B cell (primary cell): ENCODE data around the gene PCTP. TPM values are rescaled to one million over a fixed set of nuclear protein-coding genes. Genes with fewer than 3 reads are reported as not detected.

Experiments used
- ATAC-seq: fragments of 200-7000 bp; cut with Tn5 transposase; one replicate; pipeline ENCODE4 v1.10.0; 2021; ENCODE audit warnings: low read depth, mild to moderate bottlenecking, moderate number of reproducible peaks, moderate library complexity
- CTCF ChIA-PET: fragments of 350-600 bp; sonication (Branson Sonifier 250); formaldehyde crosslinking; loops from one replicate; lab custom pipeline; 2021; ENCODE audit warnings: antibody characterized with exemption, inconsistent platforms; lab: Charles Lee
- POLR2A ChIA-PET: fragments of 350-600 bp; sonication (Branson Sonifier 250); formaldehyde crosslinking; loops from one replicate; lab custom pipeline; 2021; ENCODE audit warnings: antibody characterized with exemption; lab: Charles Lee
- DNase-seq: peaks from one replicate; pipeline ENCODE4 v3.0.0; 2013
- H2AFZ ChIP-seq: 2 replicates; pipeline ENCODE4 v1.6.1; 2012; ENCODE audit warnings: mild to moderate bottlenecking, low read depth, low read length; ENCODE audit not compliant: insufficient read depth, poor library complexity, severe bottlenecking
- H3K27ac ChIP-seq, 2 donors: 1 replicate in 1 of 2; 2 replicates in 1 of 2; pipeline ENCODE4 v1.5.1; 2012 to 2013; ENCODE audit warnings: low read length in 2 of 2, mild to moderate bottlenecking in 2 of 2, moderate library complexity in 1 of 2
- H3K27me3 ChIP-seq, 4 experiments: fragments of 200-600 bp in 1 of 4; sonication (generic) in 1 of 4; replicated peaks in 1 of 4; 1 replicate in 2 of 4; 2 replicates in 2 of 4; pipeline versions ENCODE4 v1.6.1 to v1.7.0; 2013 to 2016; ENCODE audit warnings: low read length in 3 of 4, mild to moderate bottlenecking in 2 of 4, mixed read lengths in 1 of 4, moderate library complexity in 1 of 4; ENCODE audit not compliant: insufficient read depth in 4 of 4, control insufficient read depth in 3 of 4; ENCODE audit errors: control extremely low read depth in 1 of 4
- H3K36me3 ChIP-seq, 2 experiments: replicated peaks in 1 of 2; 1 replicate in 1 of 2; 2 replicates in 1 of 2; pipeline versions ENCODE4 v1.6.1 to v1.7.1; 2013; ENCODE audit warnings: low read length in 1 of 2; ENCODE audit not compliant: insufficient read depth in 2 of 2, control insufficient read depth in 1 of 2; ENCODE audit errors: control extremely low read depth in 1 of 2, extremely low read depth in 1 of 2
- H3K4me1 ChIP-seq, 2 donors: fragments of 200-600 bp in 1 of 2; sonication (generic) in 1 of 2; 1 replicate in 1 of 2; 2 replicates in 1 of 2; pipeline versions ENCODE4 v1.5.1 to v1.6.1; 2013 to 2017; ENCODE audit warnings: low read length in 2 of 2; ENCODE audit not compliant: control insufficient read depth in 2 of 2, insufficient read depth in 2 of 2
- H3K4me2 ChIP-seq: replicated peaks from 2 replicates; pipeline ENCODE3; 2012; ENCODE audit warnings: mild to moderate bottlenecking, low read depth, low read length; ENCODE audit not compliant: poor library complexity, severe bottlenecking
- H3K4me3 ChIP-seq, 5 experiments: fragments of 200-600 bp in 1 of 5; sonication (generic) in 1 of 5; 1 replicate in 3 of 5; 2 replicates in 2 of 5; pipeline versions ENCODE4 v1.5.1 to v1.7.0; 2011 to 2016; ENCODE audit warnings: low read length in 4 of 5, mild to moderate bottlenecking in 4 of 5, low read depth in 2 of 5, control low read depth in 1 of 5, moderate library complexity in 1 of 5; ENCODE audit not compliant: insufficient read depth in 1 of 5; ENCODE audit errors: control extremely low read depth in 1 of 5, extremely low read depth in 1 of 5
- H3K79me2 ChIP-seq: fragments of 200-600 bp; sonication (generic); one replicate; pipeline ENCODE4 v1.6.0; 2016; ENCODE audit warnings: low read length; ENCODE audit not compliant: control insufficient read depth, insufficient read depth
- H3K9ac ChIP-seq: fragments of 200-600 bp; sonication (generic); 2 replicates; pipeline ENCODE4 v1.6.1; 2017; ENCODE audit warnings: mild to moderate bottlenecking, low read length, moderate library complexity
- H3K9me3 ChIP-seq, 3 donors: one replicate each; pipeline versions ENCODE4 v1.6.1 to v1.7.1; 2013; ENCODE audit warnings: low read length in 2 of 3; ENCODE audit not compliant: control insufficient read depth in 2 of 3, insufficient read depth in 1 of 3; ENCODE audit errors: control extremely low read depth in 1 of 3
- H4K20me1 ChIP-seq: 2 replicates; pipeline ENCODE4 v1.6.0; 2012; ENCODE audit warnings: mild to moderate bottlenecking, low read length; ENCODE audit not compliant: insufficient read depth, control insufficient read depth, poor library complexity, severe bottlenecking
- H3K27ac Mint-ChIP-seq: one replicate; pipeline ENCODE4 v1.8.0; 2021; ENCODE audit warnings: mixed read lengths
- H3K27me3 Mint-ChIP-seq: one replicate; pipeline ENCODE4 v1.8.0; 2021; ENCODE audit warnings: mixed read lengths
- H3K4me1 Mint-ChIP-seq: one replicate; pipeline ENCODE4 v1.8.0; 2021; ENCODE audit warnings: mixed read lengths
- H3K4me3 Mint-ChIP-seq: one replicate; pipeline ENCODE4 v1.8.0; 2021; ENCODE audit warnings: mixed read lengths
- H3K9me3 Mint-ChIP-seq: one replicate; pipeline ENCODE4 v1.8.0; 2022; ENCODE audit warnings: mixed read lengths; ENCODE audit not compliant: insufficient read depth
- CTCF ChIP-seq: fragments of 200-600 bp; IDR thresholded peaks from one replicate; pipeline ENCODE4 v1.8.0; 2022; ENCODE audit warnings: antibody characterized with exemption, mild to moderate bottlenecking
- EZH2 ChIP-seq: IDR thresholded peaks from 2 replicates; pipeline ENCODE4 v1.6.1; 2012; ENCODE audit warnings: borderline replicate concordance, low read depth, mild to moderate bottlenecking, moderate library complexity, low read length; ENCODE audit not compliant: insufficient read depth, poor library complexity, severe bottlenecking
- WGBS: methylation state at CpG from one replicate; pipeline ENCODE4 v1.1.5; 2013; ENCODE audit warnings: missing lambda C conversion rate; ENCODE audit not compliant: insufficient coverage; 5-methylcytosine and 5-hydroxymethylcytosine counted together
- intact Hi-C: fragments of 100-400 bp; cut with micrococcal nuclease; formaldehyde crosslinking; loops from one replicate; pipeline ENCODE4 v1.10.0; 2022
- polyA plus RNA-seq: library from polyadenylated mRNA; depleted of rRNA; stranded (reverse); fragments of >200 nt; gene quantifications from 2 replicates; pipeline ENCODE4 v1.2.3, GENCODE V29; 2012
- total RNA-seq, 2 donors: library from RNA; stranded (reverse); fragments of 120-200 nt in 1 of 2; gene quantifications; 1 replicate in 1 of 2; 2 replicates in 1 of 2; pipeline versions ENCODE4 v1.2.3 to v1.2.4, GENCODE V29; 2013 to 2022

Gene PCTP
- total and polyA plus RNA-seq, 2 donors (not counting 1 experiment from before 2014, with no cell fraction given) = 3.2 to 9.0 TPM

- H3K4me2 ChIP-seq = no peak overlapping the region
- no peaks in the 10 kb centered on the region for H3K9me3 Mint-ChIP-seq
- no peaks in the 10 kb centered on the region for H3K9me3 ChIP-seq
- peaks cover 29% of the 10 kb centered on the region for H3K27me3 Mint-ChIP-seq
- no peak overlapping the region for H3K4me3 Mint-ChIP-seq
- no peak overlapping the region for H3K27ac Mint-ChIP-seq
- H3K27ac ChIP-seq = no peak overlapping the region
- no peak overlapping the region for H3K4me3 ChIP-seq
- no peak overlapping the region for H2AFZ ChIP-seq
- TF ChIP-seq CTCF (no peak), EZH2 (no peak)
- no peak overlapping the region for H3K9ac ChIP-seq
- intact Hi-C loops = no loop called here
- no peaks in the 10 kb centered on the region for H3K36me3 ChIP-seq
- CTCF ChIA-PET = interaction anchor here (0.7 kb wide), 1 partner anchor 22 kb away, joined by 3 read pairs; no protein-coding TSS in a partner anchor
- POLR2A ChIA-PET = no interaction called here
- ATAC-seq (no peak), DNase-seq (no peak)
- H3K79me2 ChIP-seq = no peaks in the 10 kb centered on the region
- no peaks in the 10 kb centered on the region for H3K4me1 Mint-ChIP-seq
- no peaks in the 10 kb centered on the region for H4K20me1 ChIP-seq
- H3K4me1 ChIP-seq = no peaks in the 10 kb centered on the region
- WGBS = no CpG with 5 or more reads among the region's 4 CpGs
- H3K27me3 ChIP-seq = no peaks in the 10 kb centered on the region
Observed at GRCh38 chr17:55710829-55711496, 39.9 kb upstream of the PCTP start.

- H3K4me3 Mint-ChIP-seq = no peak overlapping the region
- Histone ChIP-seq H3K4me2 (no peak overlapping the region), H3K27ac (no peak overlapping the region), H3K79me2 (no peaks in the 10 kb centered on the region), H3K36me3 (no peaks in the 10 kb centered on the region), H3K4me3 (no peak overlapping the region), H4K20me1 (no peaks in the 10 kb centered on the region), H3K27me3 (peaks cover 0 to 6% (median under 1%) of the 10 kb centered on the region in 4 experiments), H2AFZ (no peak overlapping the region), H3K9ac (no peak overlapping the region), H3K9me3 (no peaks in the 10 kb centered on the region), H3K4me1 (no peaks in the 10 kb centered on the region)
- intact Hi-C loops = loop anchor here (5.0 kb wide), 1 partner anchor 170 kb away; no protein-coding TSS in a partner anchor
- peaks cover 23% of the 10 kb centered on the region for H3K27me3 Mint-ChIP-seq
- ChIA-PET CTCF (interaction anchor here (0.6 to 9.8 kb wide), 31 partner anchors 8 to 205 kb away, joined by 3 to 166 read pairs (median 5); no protein-coding TSS in a partner anchor), POLR2A (no interaction called here)
- WGBS = no CpG with 5 or more reads among the region's 4 CpGs
- TF ChIP-seq CTCF (no peak), EZH2 (no peak)
- no peak for ATAC-seq
- no peak overlapping the region for H3K27ac Mint-ChIP-seq
- H3K4me1 Mint-ChIP-seq = no peaks in the 10 kb centered on the region
- DNase-seq = no peak
- no peaks in the 10 kb centered on the region for H3K9me3 Mint-ChIP-seq
Observed at GRCh38 chr17:55717432-55717831, 33.4 kb upstream of the PCTP start.
